Measurements from ENCODE around the gene LMAN1. TPM values are rescaled to one million over a fixed set of nuclear protein-coding genes. Genes with fewer than 3 reads are reported as not detected.

The LMAN1 gene
- total RNA-seq, 2 donors from 2014 or later = 69.0 to 107 TPM

DNA sequence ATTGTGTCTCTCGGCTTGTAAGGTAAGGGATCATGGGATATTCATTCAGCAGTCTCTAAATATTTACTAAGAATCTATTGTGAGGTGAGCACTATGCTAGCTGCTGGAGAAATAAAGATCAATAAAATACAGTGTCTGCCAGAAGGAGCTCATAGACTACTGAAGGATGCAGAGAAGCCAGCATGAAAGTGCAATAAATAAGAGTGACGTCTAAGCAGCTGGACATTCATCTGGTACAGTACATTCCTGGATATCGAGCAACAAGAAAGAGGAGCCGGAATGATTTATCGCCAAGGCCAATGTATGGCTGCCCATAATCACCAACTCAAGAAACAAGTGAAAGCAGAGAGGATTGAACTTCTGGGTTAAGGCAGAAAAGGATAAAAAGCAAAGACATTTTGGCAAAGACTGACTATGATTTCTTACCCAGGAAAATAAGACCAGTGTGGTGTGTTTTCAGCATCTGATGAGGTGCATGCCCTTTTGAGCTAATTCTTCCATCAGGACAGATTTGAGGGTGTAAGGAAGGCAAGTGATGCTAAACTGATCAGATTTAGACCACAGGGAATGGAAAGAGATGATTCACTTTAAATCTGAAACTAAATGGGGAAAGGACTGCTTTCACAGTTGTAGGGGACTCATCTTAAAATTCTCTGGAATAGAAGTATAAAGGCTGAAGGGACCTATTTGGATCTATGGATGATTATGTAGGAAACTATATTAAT is 18.7 kb upstream of the LMAN1 start:
- TF ChIP-seq, protein P1, sequence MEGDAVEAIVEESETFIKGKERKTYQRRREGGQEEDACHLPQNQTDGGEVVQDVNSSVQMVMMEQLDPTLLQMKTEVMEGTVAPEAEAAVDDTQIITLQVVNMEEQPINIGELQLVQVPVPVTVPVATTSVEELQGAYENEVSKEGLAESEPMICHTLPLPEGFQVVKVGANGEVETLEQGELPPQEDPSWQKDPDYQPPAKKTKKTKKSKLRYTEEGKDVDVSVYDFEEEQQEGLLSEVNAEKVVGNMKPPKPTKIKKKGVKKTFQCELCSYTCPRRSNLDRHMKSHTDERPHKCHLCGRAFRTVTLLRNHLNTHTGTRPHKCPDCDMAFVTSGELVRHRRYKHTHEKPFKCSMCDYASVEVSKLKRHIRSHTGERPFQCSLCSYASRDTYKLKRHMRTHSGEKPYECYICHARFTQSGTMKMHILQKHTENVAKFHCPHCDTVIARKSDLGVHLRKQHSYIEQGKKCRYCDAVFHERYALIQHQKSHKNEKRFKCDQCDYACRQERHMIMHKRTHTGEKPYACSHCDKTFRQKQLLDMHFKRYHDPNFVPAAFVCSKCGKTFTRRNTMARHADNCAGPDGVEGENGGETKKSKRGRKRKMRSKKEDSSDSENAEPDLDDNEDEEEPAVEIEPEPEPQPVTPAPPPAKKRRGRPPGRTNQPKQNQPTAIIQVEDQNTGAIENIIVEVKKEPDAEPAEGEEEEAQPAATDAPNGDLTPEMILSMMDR (IDR thresholded peaks at IDR 0.05) = no peak
- Histone ChIP-seq H3K27me3 (no peaks in the 10 kb centered on the region), H3K4me1 (peaks cover 0 to 9% of the 10 kb centered on the region in 2 donors), H3K36me3 (no peaks in the 10 kb centered on the region), H3K27ac (no peak overlapping the region), H3K4me3 (no peak overlapping the region), H3K9me3 (no peaks in the 10 kb centered on the region)
- DNase-seq (ENCODE audit: low spot score) = no peak

- Histone ChIP-seq H3K27ac (no peak overlapping the region), H3K4me3 (no peak overlapping the region), H3K4me1 (peaks cover 0 to 9% of the 10 kb centered on the region in 2 donors), H3K36me3 (no peaks in the 10 kb centered on the region), H3K27me3 (no peaks in the 10 kb centered on the region), H3K9me3 (no peaks in the 10 kb centered on the region)
- TF ChIP-seq, protein P1 (IDR thresholded peaks at IDR 0.05) = no peak
- DNase-seq (ENCODE audit: low spot score) = no peak
Measured at GRCh38 chr18:59376351-59376935, 17.4 kb upstream of the LMAN1 start.

DNA sequence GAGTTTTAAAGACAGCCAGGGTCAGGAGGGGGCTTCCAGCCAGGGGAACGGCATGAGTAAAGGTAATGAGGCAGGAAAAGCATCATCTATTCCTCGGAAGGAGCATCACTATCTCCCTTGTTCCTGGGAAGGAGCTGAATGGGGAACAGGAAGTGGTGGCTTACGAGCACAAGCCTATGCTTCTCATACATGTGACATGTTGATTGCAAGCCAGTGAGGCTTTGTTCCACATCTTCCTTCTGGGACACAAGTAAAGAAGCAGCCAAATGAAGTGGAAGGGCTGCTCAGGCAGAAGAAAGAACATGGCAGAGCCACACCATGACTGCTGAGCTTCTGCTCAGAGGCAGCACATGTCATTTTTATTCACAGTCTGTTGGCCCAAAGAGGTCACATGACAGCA is 15.1 kb upstream of the LMAN1 start:
- Histone ChIP-seq H3K27me3 (no peaks in the 10 kb centered on the region), H3K36me3 (no peaks in the 10 kb centered on the region), H3K27ac (no peak overlapping the region), H3K4me1 (peaks cover 0 to 9% of the 10 kb centered on the region in 2 donors), H3K4me3 (no peak overlapping the region), H3K9me3 (no peaks in the 10 kb centered on the region)
- TF ChIP-seq, protein P1 (IDR thresholded peaks at IDR 0.05) = no peak
- DNase-seq (ENCODE audit: low spot score) = no peak

- Histone ChIP-seq H3K4me1 (peaks cover 0 to 9% of the 10 kb centered on the region in 2 donors), H3K9me3 (no peaks in the 10 kb centered on the region), H3K27me3 (no peaks in the 10 kb centered on the region), H3K4me3 (no peak overlapping the region), H3K27ac (no peak overlapping the region), H3K36me3 (no peaks in the 10 kb centered on the region)
- TF ChIP-seq, protein P1 (IDR thresholded peaks at IDR 0.05) = no peak
- no peak for DNase-seq (ENCODE audit: low spot score)
Measured at GRCh38 chr18:59372975-59373374, 13.9 kb upstream of the LMAN1 start.

GRCh38 chr18:59360381-59360780 is 1.3 kb upstream of the LMAN1 start:
- Histone ChIP-seq H3K4me1 (peaks cover 0 to 24% of the 10 kb centered on the region in 2 donors), H3K9me3 (no peaks in the 10 kb centered on the region), H3K27ac (no peak overlapping the region), H3K36me3 (no peaks in the 10 kb centered on the region), H3K4me3 (no peak overlapping the region), H3K27me3 (no peaks in the 10 kb centered on the region)
- TF ChIP-seq, protein P1 (IDR thresholded peaks at IDR 0.05) = no peak
- DNase-seq (ENCODE audit: low spot score) = no peak
